Iris pigment epithelial cell (primary cell): Measurements from ENCODE around the gene RMND5A.

Experiments
- DNase-seq: peaks from one replicate; pipeline ENCODE4 v3.0.0-alpha.2; 2011; ENCODE audit warnings: low read depth

The RMND5A gene

GRCh38 chr2:86791573-86791972 lies 71.5 kb downstream of the RMND5A start:
- no peak for DNase-seq

GRCh38 chr2:86793752-86794151 lies 73.7 kb downstream of the RMND5A start:
- DNase-seq, result no peak

GRCh38 chr2:86794861-86795260 lies 74.8 kb downstream of the RMND5A start:
- no peak for DNase-seq

GRCh38 chr2:86800856-86801567 lies 80.9 kb downstream of the RMND5A start:
- DNase-seq, result no peak

GRCh38 chr2:86806059-86806857 lies 86.2 kb downstream of the RMND5A start:
- DNase-seq, result no peak

GRCh38 chr2:86807133-86807467 lies 87.0 kb downstream of the RMND5A start:
- DNase-seq, result no peak

- DNase-seq, result peak; percentile 29
These were observed 87.6 kb downstream of the RMND5A start for GRCh38 chr2:86807468-86808275.

- peak; percentile 66 for DNase-seq
These were observed 88.4 kb downstream of the RMND5A start for GRCh38 chr2:86808315-86809161.

GRCh38 chr2:86809481-86810121 lies 89.5 kb downstream of the RMND5A start:
- no peak for DNase-seq

- no peak for DNase-seq
These were observed 95.5 kb downstream of the RMND5A start for GRCh38 chr2:86815611-86816010.

- no peak for DNase-seq
These were observed 98.2 kb downstream of the RMND5A start for GRCh38 chr2:86818114-86818801.

GRCh38 chr2:86818957-86819356 lies 98.9 kb downstream of the RMND5A start:
- no peak for DNase-seq

GRCh38 chr2:86821306-86821705 lies 101.2 kb downstream of the RMND5A start:
- DNase-seq, result no peak

GRCh38 chr2:86821842-86822241 lies 101.8 kb downstream of the RMND5A start:
- DNase-seq, result no peak

- no peak for DNase-seq
These were observed 102.7 kb downstream of the RMND5A start for GRCh38 chr2:86822668-86823345.

- DNase-seq, result no peak
These were observed 105.1 kb downstream of the RMND5A start for GRCh38 chr2:86825036-86825692.

- DNase-seq, result no peak
These were observed 105.7 kb downstream of the RMND5A start for GRCh38 chr2:86825693-86826381.

GRCh38 chr2:86826951-86827350 lies 106.9 kb downstream of the RMND5A start:
- DNase-seq, result no peak
